ENCODE measurements around the gene FIGN. TPM values are rescaled to one million over a fixed set of nuclear protein-coding genes. Genes with fewer than 3 reads are reported as not detected.

The FIGN gene
- total RNA-seq, 5 donors from 2014 or later (not counting 1 experiment from before 2014, with no cell fraction given), result 0.03 to 0.16 TPM; not detected in 3

- Mint-ChIP-seq H3K4me3 (no peak overlapping the region), H3K27ac (no peak overlapping the region), H3K4me1 (peaks cover 3 to 9% (median 3%) of the 10 kb centered on the region in 3 donors), H3K27me3 (peaks cover 15 to 28% of the 10 kb centered on the region in 2 donors), H3K9me3 (peaks cover 0 to 5% (median 3%) of the 10 kb centered on the region in 3 donors), H3K36me3 (no peaks in the 10 kb centered on the region)
- ChIA-PET CTCF (no interaction called here), POLR2A (no interaction called here)
- Histone ChIP-seq H3K27ac (ENCODE audit: low read length) (no peak overlapping the region), H3K4me1 (ENCODE audit: control insufficient read depth in 1 of 2, extremely low read depth in 1 of 2, insufficient read depth in 2 of 2, low read length in 2 of 2) (no peaks in the 10 kb centered on the region), H3K36me3 (ENCODE audit: control insufficient read depth in 2 of 2, extremely low read depth in 1 of 2, insufficient read depth in 1 of 2, low read length in 1 of 2) (no peaks in the 10 kb centered on the region), H3K4me3 (ENCODE audit: control insufficient read depth in 1 of 2, extremely low read depth in 1 of 2, low read length in 1 of 2) (no peak overlapping the region), H3K9me3 (no peaks in the 10 kb centered on the region), H3K27me3 (replicated peaks in 1 of 2; ENCODE audit: control insufficient read depth in 2 of 2, extremely low read depth in 1 of 2, insufficient read depth in 2 of 2, low read length in 1 of 2) (peaks cover 10 to 19% of the 10 kb centered on the region in 2 experiments)
- no peak for ATAC-seq (replicated peaks in 1 of 4)
- DNase-seq, result no peak
- no CpG with 5 or more reads among the region's 2 CpGs for WGBS (ENCODE audit: insufficient coverage)
Observed at GRCh38 chr2:163734401-163734800, 1.4 kb downstream of the FIGN start.

DNA sequence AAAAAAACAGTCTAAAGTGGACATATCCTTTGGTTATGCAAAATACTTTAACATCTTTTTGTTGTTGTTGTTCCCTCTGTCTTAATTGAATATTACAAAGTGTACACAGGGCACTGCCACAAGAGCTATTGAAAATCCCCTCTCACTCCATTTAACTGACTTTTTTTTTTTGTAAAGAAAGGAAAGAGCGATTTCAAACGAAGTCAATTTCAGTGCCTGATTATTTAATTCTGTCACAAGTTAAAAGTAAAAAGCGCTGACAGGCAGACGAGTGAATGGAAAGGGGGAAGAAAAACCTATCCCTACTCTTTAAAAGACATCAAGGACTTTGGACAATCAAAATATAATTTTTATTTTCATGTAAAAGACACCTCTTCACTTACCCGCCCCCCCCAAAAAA, 1.9 kb downstream of the FIGN start:
- Mint-ChIP-seq H3K4me1 (peaks cover 3 to 9% (median 3%) of the 10 kb centered on the region in 3 donors), H3K36me3 (no peaks in the 10 kb centered on the region), H3K27ac (no peak overlapping the region), H3K27me3 (peaks cover 15 to 28% of the 10 kb centered on the region in 2 donors), H3K9me3 (peaks cover 0 to 5% (median 3%) of the 10 kb centered on the region in 3 donors), H3K4me3 (no peak overlapping the region)
- CTCF ChIA-PET, result no interaction called here
- no CpG with 5 or more reads among the region's 5 CpGs for WGBS (ENCODE audit: insufficient coverage)
- POLR2A ChIA-PET, result interaction anchor here in 1 of 2 donors (0.6 kb wide), 1 partner anchor 8 kb away, joined by 3 read pairs; no protein-coding TSS in a partner anchor
- Histone ChIP-seq H3K36me3 (ENCODE audit: control insufficient read depth in 2 of 2, extremely low read depth in 1 of 2, insufficient read depth in 1 of 2, low read length in 1 of 2) (no peaks in the 10 kb centered on the region), H3K9me3 (no peaks in the 10 kb centered on the region), H3K27ac (ENCODE audit: low read length) (no peak overlapping the region), H3K4me1 (ENCODE audit: control insufficient read depth in 1 of 2, extremely low read depth in 1 of 2, insufficient read depth in 2 of 2, low read length in 2 of 2) (no peaks in the 10 kb centered on the region), H3K27me3 (replicated peaks in 1 of 2; ENCODE audit: control insufficient read depth in 2 of 2, extremely low read depth in 1 of 2, insufficient read depth in 2 of 2, low read length in 1 of 2) (peaks cover 10 to 19% of the 10 kb centered on the region in 2 experiments), H3K4me3 (ENCODE audit: control insufficient read depth in 1 of 2, extremely low read depth in 1 of 2, low read length in 1 of 2) (no peak overlapping the region)
- ATAC-seq (replicated peaks in 1 of 4), result no peak
- DNase-seq, result no peak

DNA sequence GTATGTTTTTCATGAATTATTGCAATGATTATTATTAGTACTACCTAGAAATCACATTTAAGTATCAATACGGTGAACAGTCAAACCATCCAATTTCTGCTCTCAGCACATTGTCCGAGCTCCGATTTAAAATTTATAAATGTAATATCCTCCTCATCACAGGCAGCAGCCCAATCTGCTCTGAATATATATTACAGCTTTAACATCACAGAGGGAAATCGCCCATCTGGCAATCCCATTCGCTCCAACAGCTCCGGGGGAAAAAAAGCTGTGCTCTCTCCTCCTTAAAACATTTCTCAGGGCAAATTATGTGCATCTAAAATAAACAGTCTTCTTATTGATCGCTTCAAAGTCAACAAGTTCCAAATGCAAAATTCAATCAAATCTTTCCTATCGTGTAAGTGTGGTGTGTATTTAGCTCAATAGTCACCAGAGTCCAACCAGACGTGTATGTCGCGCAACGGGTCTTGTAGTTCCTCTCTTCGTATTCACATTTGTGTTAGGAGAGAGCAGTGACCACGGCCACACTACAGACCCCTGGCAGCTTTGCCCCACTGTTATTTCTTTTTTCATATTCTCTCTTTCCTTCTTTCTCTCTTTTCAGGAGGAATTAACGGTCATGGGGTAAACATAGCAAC, 2.4 kb downstream of the FIGN start:
- Histone ChIP-seq H3K27ac (ENCODE audit: low read length) (no peak overlapping the region), H3K36me3 (ENCODE audit: control insufficient read depth in 2 of 2, extremely low read depth in 1 of 2, insufficient read depth in 1 of 2, low read length in 1 of 2) (no peaks in the 10 kb centered on the region), H3K4me1 (ENCODE audit: control insufficient read depth in 1 of 2, extremely low read depth in 1 of 2, insufficient read depth in 2 of 2, low read length in 2 of 2) (no peaks in the 10 kb centered on the region), H3K4me3 (ENCODE audit: control insufficient read depth in 1 of 2, extremely low read depth in 1 of 2, low read length in 1 of 2) (no peak overlapping the region), H3K27me3 (replicated peaks in 1 of 2; ENCODE audit: control insufficient read depth in 2 of 2, extremely low read depth in 1 of 2, insufficient read depth in 2 of 2, low read length in 1 of 2) (peaks cover 10 to 19% of the 10 kb centered on the region in 2 experiments), H3K9me3 (no peaks in the 10 kb centered on the region)
- Mint-ChIP-seq H3K4me1 (peaks cover 3 to 9% (median 3%) of the 10 kb centered on the region in 3 donors), H3K9me3 (peaks cover 0 to 5% (median 3%) of the 10 kb centered on the region in 3 donors), H3K27me3 (peaks cover 15 to 28% of the 10 kb centered on the region in 2 donors), H3K4me3 (no peak overlapping the region), H3K27ac (no peak overlapping the region), H3K36me3 (no peaks in the 10 kb centered on the region)
- ATAC-seq (replicated peaks in 1 of 4) (no peak), DNase-seq (no peak)
- ChIA-PET POLR2A (interaction anchor here in 1 of 2 donors (0.6 kb wide), 1 partner anchor 9 kb away, joined by 3 read pairs; no protein-coding TSS in a partner anchor), CTCF (no interaction called here)
- WGBS (ENCODE audit: insufficient coverage), result 79% methylated on average over 2 of the region's 15 CpGs

GRCh38 chr2:163732727-163733126, 3.1 kb downstream of the FIGN start:
- H3K4me3 Mint-ChIP-seq, result no peak overlapping the region
- H3K4me1 Mint-ChIP-seq, result peaks cover 3 to 9% (median 3%) of the 10 kb centered on the region in 3 donors
- no peaks in the 10 kb centered on the region for H3K9me3 ChIP-seq
- DNase-seq (no peak), ATAC-seq (replicated peaks in 1 of 4) (no peak)
- no peak overlapping the region for H3K4me3 ChIP-seq (ENCODE audit: control insufficient read depth in 1 of 2, extremely low read depth in 1 of 2, low read length in 1 of 2)
- peaks cover 0 to 5% (median 3%) of the 10 kb centered on the region in 3 donors for H3K9me3 Mint-ChIP-seq
- ChIA-PET POLR2A (no interaction called here), CTCF (no interaction called here)
- no peaks in the 10 kb centered on the region for H3K36me3 Mint-ChIP-seq
- H3K36me3 ChIP-seq (ENCODE audit: control insufficient read depth in 2 of 2, extremely low read depth in 1 of 2, insufficient read depth in 1 of 2, low read length in 1 of 2), result no peaks in the 10 kb centered on the region
- H3K27ac Mint-ChIP-seq, result no peak overlapping the region
- 30% methylated on average over 2 of the region's 4 CpGs for WGBS (ENCODE audit: insufficient coverage)
- no peak overlapping the region for H3K27ac ChIP-seq (ENCODE audit: low read length)
- peaks cover 15 to 28% of the 10 kb centered on the region in 2 donors for H3K27me3 Mint-ChIP-seq
- peaks cover 10 to 18% of the 10 kb centered on the region in 2 experiments for H3K27me3 ChIP-seq (replicated peaks in 1 of 2; ENCODE audit: control insufficient read depth in 2 of 2, extremely low read depth in 1 of 2, insufficient read depth in 2 of 2, low read length in 1 of 2)
- no peaks in the 10 kb centered on the region for H3K4me1 ChIP-seq (ENCODE audit: control insufficient read depth in 1 of 2, extremely low read depth in 1 of 2, insufficient read depth in 2 of 2, low read length in 2 of 2)

GRCh38 chr2:163731735-163732134, 4.1 kb downstream of the FIGN start:
- Histone ChIP-seq H3K4me1 (ENCODE audit: control insufficient read depth in 1 of 2, extremely low read depth in 1 of 2, insufficient read depth in 2 of 2, low read length in 2 of 2) (no peaks in the 10 kb centered on the region), H3K9me3 (no peaks in the 10 kb centered on the region), H3K27ac (ENCODE audit: low read length) (no peak overlapping the region), H3K27me3 (replicated peaks in 1 of 2; ENCODE audit: control insufficient read depth in 2 of 2, extremely low read depth in 1 of 2, insufficient read depth in 2 of 2, low read length in 1 of 2) (peaks cover 7 to 8% of the 10 kb centered on the region in 2 experiments), H3K36me3 (ENCODE audit: control insufficient read depth in 2 of 2, extremely low read depth in 1 of 2, insufficient read depth in 1 of 2, low read length in 1 of 2) (no peaks in the 10 kb centered on the region), H3K4me3 (ENCODE audit: control insufficient read depth in 1 of 2, extremely low read depth in 1 of 2, low read length in 1 of 2) (no peak overlapping the region)
- CTCF ChIA-PET, result no interaction called here
- Mint-ChIP-seq H3K27ac (no peak overlapping the region), H3K4me1 (peaks cover 3 to 9% (median 3%) of the 10 kb centered on the region in 3 donors), H3K9me3 (peaks cover 0 to 5% (median 3%) of the 10 kb centered on the region in 3 donors), H3K36me3 (no peaks in the 10 kb centered on the region), H3K4me3 (no peak overlapping the region), H3K27me3 (peaks cover 9 to 22% of the 10 kb centered on the region in 2 donors)
- POLR2A ChIA-PET, result no interaction called here
- no peak for DNase-seq
- no peak for ATAC-seq (replicated peaks in 1 of 4)

DNA sequence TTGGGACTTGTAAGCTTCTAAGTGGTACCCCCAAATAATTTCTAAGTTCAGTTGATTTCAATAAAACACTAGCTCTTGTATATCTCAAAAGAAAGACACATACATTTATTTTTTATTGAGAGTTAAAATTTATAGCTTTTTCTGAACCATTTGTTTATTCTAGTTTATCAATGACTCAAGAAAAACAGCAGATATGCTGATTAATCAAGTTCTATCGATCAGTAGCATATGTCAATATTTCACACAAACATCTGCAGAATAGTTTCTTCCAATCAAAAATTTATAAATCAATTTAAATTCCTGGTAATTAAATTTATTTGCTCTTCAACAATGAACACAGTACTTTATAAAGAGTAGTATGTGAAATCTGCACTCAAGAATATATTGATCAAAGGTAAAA, 5.3 kb downstream of the FIGN start:
- ATAC-seq (replicated peaks in 1 of 4) (no peak), DNase-seq (no peak)
- H3K4me3 ChIP-seq (ENCODE audit: control insufficient read depth in 1 of 2, extremely low read depth in 1 of 2, low read length in 1 of 2), result no peak overlapping the region
- no peaks in the 10 kb centered on the region for H3K36me3 ChIP-seq (ENCODE audit: control insufficient read depth in 2 of 2, extremely low read depth in 1 of 2, insufficient read depth in 1 of 2, low read length in 1 of 2)
- no peaks in the 10 kb centered on the region for H3K4me1 ChIP-seq (ENCODE audit: control insufficient read depth in 1 of 2, extremely low read depth in 1 of 2, insufficient read depth in 2 of 2, low read length in 2 of 2)
- Mint-ChIP-seq H3K27me3 (peaks cover 5 to 16% of the 10 kb centered on the region in 2 donors), H3K9me3 (peaks cover 0 to 5% (median 3%) of the 10 kb centered on the region in 3 donors), H3K36me3 (no peaks in the 10 kb centered on the region), H3K4me1 (peaks cover 0 to 4% (median 0%) of the 10 kb centered on the region in 3 donors), H3K4me3 (no peak overlapping the region), H3K27ac (no peak overlapping the region)
- no peaks in the 10 kb centered on the region for H3K9me3 ChIP-seq
- H3K27me3 ChIP-seq (replicated peaks in 1 of 2; ENCODE audit: control insufficient read depth in 2 of 2, extremely low read depth in 1 of 2, insufficient read depth in 2 of 2, low read length in 1 of 2), result peaks cover 0 to 8% of the 10 kb centered on the region in 2 experiments
- WGBS (ENCODE audit: insufficient coverage), result no CpG with 5 or more reads among the region's 1 CpG
- ChIA-PET CTCF (no interaction called here), POLR2A (no interaction called here)
- no peak overlapping the region for H3K27ac ChIP-seq (ENCODE audit: low read length)
